Measurements from ENCODE around the gene FGF14. TPM values are rescaled to one million over a fixed set of nuclear protein-coding genes. Genes with fewer than 3 reads are reported as not detected.

FGF14 gene
- total RNA-seq, 3 donors from 2014 or later (not counting 1 experiment from before 2014, with no cell fraction given), result not detected

- intact Hi-C loops (cut with micrococcal nuclease), result no loop called here
- Histone ChIP-seq H3K27me3 (ENCODE audit: control insufficient read depth, insufficient read depth, low read length) (no peaks in the 10 kb centered on the region), H3K27ac (ENCODE audit: low read length) (no peak overlapping the region), H3K4me1 (ENCODE audit: control insufficient read depth, insufficient read depth, low read length) (no peaks in the 10 kb centered on the region), H3K9me3 (ENCODE audit: control insufficient read depth, insufficient read depth, low read length) (no peaks in the 10 kb centered on the region), H3K4me3 (ENCODE audit: low read length) (no peak overlapping the region), H3K36me3 (ENCODE audit: control insufficient read depth, insufficient read depth, low read length) (no peaks in the 10 kb centered on the region)
- no peaks in the 10 kb centered on the region for H3K27me3 Mint-ChIP-seq (ENCODE audit: low read depth in 2 of 2)
- ATAC-seq (no peak), DNase-seq (no peak)
- H3K4me3 Mint-ChIP-seq, result no peak overlapping the region
- H3K9me3 Mint-ChIP-seq, result peaks cover 0 to 2% of the 10 kb centered on the region in 2 donors
- no peaks in the 10 kb centered on the region for H3K4me1 Mint-ChIP-seq
- WGBS (ENCODE audit: insufficient coverage), result no CpG with 5 or more reads among the region's 1 CpG
- no peak overlapping the region for H3K27ac Mint-ChIP-seq
- no peak for TF ChIP-seq CTCF (IDR thresholded peaks at IDR 0.05)
- H3K36me3 Mint-ChIP-seq, result no peaks in the 10 kb centered on the region
These were observed 78.3 kb downstream of the FGF14 start for GRCh38 chr13:102323505-102323904.

GRCh38 chr13:102323012-102323411 lies 78.8 kb downstream of the FGF14 start:
- intact Hi-C loops (cut with micrococcal nuclease), result no loop called here
- H3K36me3 Mint-ChIP-seq, result no peaks in the 10 kb centered on the region
- no peak overlapping the region for H3K27ac ChIP-seq (ENCODE audit: low read length)
- no peak overlapping the region for H3K27ac Mint-ChIP-seq
- no peak for DNase-seq
- peaks cover 0 to 2% of the 10 kb centered on the region in 2 donors for H3K9me3 Mint-ChIP-seq
- no peaks in the 10 kb centered on the region for H3K9me3 ChIP-seq (ENCODE audit: control insufficient read depth, insufficient read depth, low read length)
- no peaks in the 10 kb centered on the region for H3K4me1 Mint-ChIP-seq
- no peaks in the 10 kb centered on the region for H3K36me3 ChIP-seq (ENCODE audit: control insufficient read depth, insufficient read depth, low read length)
- H3K27me3 Mint-ChIP-seq (ENCODE audit: low read depth in 2 of 2), result no peaks in the 10 kb centered on the region
- ATAC-seq, result no peak
- 94% methylated on average over 1 of the region's 1 CpG for WGBS (ENCODE audit: insufficient coverage)
- H3K4me3 Mint-ChIP-seq, result no peak overlapping the region
- H3K4me3 ChIP-seq (ENCODE audit: low read length), result no peak overlapping the region
- no peaks in the 10 kb centered on the region for H3K4me1 ChIP-seq (ENCODE audit: control insufficient read depth, insufficient read depth, low read length)
- no peaks in the 10 kb centered on the region for H3K27me3 ChIP-seq (ENCODE audit: control insufficient read depth, insufficient read depth, low read length)
- TF ChIP-seq CTCF (IDR thresholded peaks at IDR 0.05), result no peak

DNA sequence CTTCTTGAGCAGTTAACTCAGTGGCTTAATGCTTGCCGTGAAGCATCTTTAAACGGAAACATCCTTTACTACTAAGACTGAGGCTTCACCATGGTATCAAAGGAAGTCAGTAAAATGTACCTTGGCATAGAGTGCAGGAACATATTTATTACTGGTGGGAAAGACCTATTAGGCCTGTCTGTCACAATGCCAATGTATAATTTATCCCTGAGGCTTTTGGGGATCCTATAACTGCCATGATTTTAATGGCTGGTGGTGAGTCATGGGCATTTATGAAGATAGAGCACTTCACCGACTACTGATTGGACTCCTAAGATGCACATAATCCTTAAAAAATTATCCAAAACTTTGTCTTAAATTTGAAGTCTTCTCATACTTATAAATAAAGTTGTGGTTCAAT lies 79.6 kb downstream of the FGF14 start:
- Mint-ChIP-seq H3K4me1 (no peaks in the 10 kb centered on the region), H3K36me3 (no peaks in the 10 kb centered on the region), H3K4me3 (no peak overlapping the region), H3K9me3 (peaks cover 0 to 2% of the 10 kb centered on the region in 2 donors), H3K27me3 (ENCODE audit: low read depth in 2 of 2) (no peaks in the 10 kb centered on the region), H3K27ac (no peak overlapping the region)
- Histone ChIP-seq H3K4me3 (ENCODE audit: low read length) (no peak overlapping the region), H3K27ac (ENCODE audit: low read length) (no peak overlapping the region), H3K27me3 (ENCODE audit: control insufficient read depth, insufficient read depth, low read length) (no peaks in the 10 kb centered on the region), H3K36me3 (ENCODE audit: control insufficient read depth, insufficient read depth, low read length) (no peaks in the 10 kb centered on the region), H3K9me3 (ENCODE audit: control insufficient read depth, insufficient read depth, low read length) (no peaks in the 10 kb centered on the region), H3K4me1 (ENCODE audit: control insufficient read depth, insufficient read depth, low read length) (no peaks in the 10 kb centered on the region)
- no peak for TF ChIP-seq CTCF (IDR thresholded peaks at IDR 0.05)
- intact Hi-C loops (cut with micrococcal nuclease), result no loop called here
- WGBS (ENCODE audit: insufficient coverage), result 93% methylated on average over 3 of the region's 3 CpGs
- ATAC-seq (no peak), DNase-seq (no peak)

- no peaks in the 10 kb centered on the region for H3K27me3 Mint-ChIP-seq (ENCODE audit: low read depth in 2 of 2)
- no peaks in the 10 kb centered on the region for H3K36me3 Mint-ChIP-seq
- Histone ChIP-seq H3K27me3 (ENCODE audit: control insufficient read depth, insufficient read depth, low read length) (no peaks in the 10 kb centered on the region), H3K9me3 (ENCODE audit: control insufficient read depth, insufficient read depth, low read length) (no peaks in the 10 kb centered on the region), H3K4me1 (ENCODE audit: control insufficient read depth, insufficient read depth, low read length) (no peaks in the 10 kb centered on the region), H3K27ac (ENCODE audit: low read length) (no peak overlapping the region), H3K36me3 (ENCODE audit: control insufficient read depth, insufficient read depth, low read length) (no peaks in the 10 kb centered on the region), H3K4me3 (ENCODE audit: low read length) (no peak overlapping the region)
- TF ChIP-seq CTCF (IDR thresholded peaks at IDR 0.05), result no peak
- WGBS (ENCODE audit: insufficient coverage), result 81% methylated on average over 5 of the region's 5 CpGs
- no peak overlapping the region for H3K27ac Mint-ChIP-seq
- H3K4me1 Mint-ChIP-seq, result no peaks in the 10 kb centered on the region
- intact Hi-C loops (cut with micrococcal nuclease), result no loop called here
- no peak for ATAC-seq
- DNase-seq, result no peak
- peaks cover 0 to 2% of the 10 kb centered on the region in 2 donors for H3K9me3 Mint-ChIP-seq
- no peak overlapping the region for H3K4me3 Mint-ChIP-seq
These were observed 83.6 kb downstream of the FGF14 start for GRCh38 chr13:102318233-102318632.

All from natural killer cell (primary cell).